ENCODE data around the gene KCNQ5.
A peak's percentile ranks its signal among the peaks of the same experiment; 100 is the strongest.

The KCNQ5 gene

GRCh38 chr6:73028893-73029450, 407.1 kb downstream of the KCNQ5 start:
- DNase-seq (ENCODE audit: low read depth) = no peak
- TF ChIP-seq CTCF (IDR thresholded peaks at IDR 0.05; ENCODE audit: insufficient read depth, low read depth, low read length, missing control alignments) = no peak
- no peak overlapping the region for H3K4me3 ChIP-seq (ENCODE audit: low read length)

GRCh38 chr6:73030257-73030656, 408.4 kb downstream of the KCNQ5 start:
- DNase-seq (ENCODE audit: low read depth) = peak; percentile 4

DNA sequence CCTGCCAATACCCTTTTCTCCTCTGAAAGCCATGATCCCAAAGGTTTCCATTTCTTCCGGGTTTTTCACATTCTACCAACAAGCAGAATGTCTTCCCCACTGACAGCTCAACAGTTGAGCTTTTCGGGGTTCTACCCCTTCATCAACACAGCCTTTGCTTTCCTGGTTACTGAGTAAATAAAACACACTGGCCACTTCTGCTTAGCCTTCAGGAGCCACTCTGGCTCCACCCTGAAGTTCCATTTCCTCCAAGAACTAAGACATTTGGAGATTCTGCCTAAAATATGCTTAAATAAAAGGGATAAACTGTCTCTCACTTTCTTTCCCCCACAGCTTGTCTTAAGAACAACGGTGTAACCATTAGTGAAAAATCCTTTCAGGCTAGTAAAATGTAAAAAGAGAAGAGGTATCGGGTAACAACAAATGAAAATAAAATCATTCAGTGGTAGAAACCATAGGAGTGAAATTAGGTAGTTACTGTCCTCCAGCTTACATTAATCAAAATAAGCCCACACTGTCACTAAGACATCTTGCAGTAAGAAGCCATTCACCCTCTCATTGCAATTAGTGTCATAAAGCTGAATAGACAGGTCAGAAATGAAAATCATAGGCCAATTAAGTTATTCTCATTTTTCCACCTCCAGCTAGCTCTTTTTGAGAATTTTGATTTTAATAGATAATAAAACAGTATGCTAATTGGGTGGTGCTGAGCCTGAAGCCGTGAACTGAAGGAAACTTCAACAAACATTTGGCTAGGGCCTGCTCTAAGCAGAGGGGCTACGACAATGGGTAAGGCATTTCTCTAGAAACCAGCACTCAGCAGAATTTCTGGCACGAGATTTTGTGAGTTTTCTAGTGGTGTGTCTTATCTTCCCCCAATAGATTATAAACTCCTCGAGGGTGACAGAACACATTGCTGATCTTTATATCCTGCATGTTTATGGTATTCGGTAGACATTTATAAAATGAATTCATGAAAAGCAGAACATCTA, 409.2 kb downstream of the KCNQ5 start:
- DNase-seq (ENCODE audit: low read depth) = no peak
- no peak for TF ChIP-seq CTCF (IDR thresholded peaks at IDR 0.05; ENCODE audit: insufficient read depth, low read depth, low read length, missing control alignments)

More at GRCh38 chr6:73030257-73030656, 408.4 kb downstream of the KCNQ5 start:
- no peak for TF ChIP-seq CTCF (IDR thresholded peaks at IDR 0.05; ENCODE audit: insufficient read depth, low read depth, low read length, missing control alignments)
- no peak overlapping the region for H3K4me3 ChIP-seq (ENCODE audit: low read length)

GRCh38 chr6:73032586-73032985, 410.7 kb downstream of the KCNQ5 start:
- peak; percentile 76 for DNase-seq (ENCODE audit: low read depth)
- H3K4me3 ChIP-seq (ENCODE audit: low read length) = no peak overlapping the region
- no peak for TF ChIP-seq CTCF (IDR thresholded peaks at IDR 0.05; ENCODE audit: insufficient read depth, low read depth, low read length, missing control alignments)

More for the DNA sequence above, 409.2 kb downstream of the KCNQ5 start:
- no peak overlapping the region for H3K4me3 ChIP-seq (ENCODE audit: low read length)

GRCh38 chr6:73036689-73037088, 414.8 kb downstream of the KCNQ5 start:
- DNase-seq (ENCODE audit: low read depth) = no peak
- no peak overlapping the region for H3K4me3 ChIP-seq (ENCODE audit: low read length)
- TF ChIP-seq CTCF (IDR thresholded peaks at IDR 0.05; ENCODE audit: insufficient read depth, low read depth, low read length, missing control alignments) = no peak

GRCh38 chr6:73041051-73041450, 419.2 kb downstream of the KCNQ5 start:
- DNase-seq (ENCODE audit: low read depth) = no peak
- no peak for TF ChIP-seq CTCF (IDR thresholded peaks at IDR 0.05; ENCODE audit: insufficient read depth, low read depth, low read length, missing control alignments)
- H3K4me3 ChIP-seq (ENCODE audit: low read length) = no peak overlapping the region

Measured in epithelial cell of esophagus (primary cell).